GM12878 (cell line): ENCODE measurements around the gene ZCCHC9. TPM values are rescaled to one million over a fixed set of nuclear protein-coding genes. Genes with fewer than 3 reads are reported as not detected.

ENCODE experiments used
- ATAC-seq: fragments of 200-7000 bp; cut with Tn5 transposase; 3 replicates; pipeline ENCODE4 v1.9.1; 2020; ENCODE audit warnings: mild to moderate bottlenecking, moderate library complexity
- BruUV-seq: library from RNA; stranded (reverse); fragments of 400-500 nt; replicated peaks from 2 replicates; lab custom pipeline; 2021; lab: Mats Ljungman, UMichigan
- CTCF ChIA-PET: fragments of 300-600 bp; sonication (Branson Sonifier 250); formaldehyde crosslinking; extraction: SDS; loops from one replicate; lab custom pipeline; 2021; ENCODE audit warnings: inconsistent platforms; lab: Yijun Ruan, JAX
- POLR2A ChIA-PET: fragments of 350-600 bp; formaldehyde crosslinking; extraction: SDS; loops from one replicate; lab custom pipeline; 2021; ENCODE audit warnings: inconsistent platforms; lab: Charles Lee
- RAD21 ChIA-PET: fragments of 300-600 bp; sonication (Branson Sonifier 250); formaldehyde crosslinking; loops from one replicate; lab custom pipeline; 2023; ENCODE audit warnings: antibody characterized with exemption; ENCODE audit not compliant: unreplicated experiment; lab: Charles Lee
- SMC1A ChIA-PET: fragments of 300-600 bp; sonication (Branson Sonifier 250); formaldehyde crosslinking; loops from one replicate; lab custom pipeline; 2023; ENCODE audit not compliant: unreplicated experiment, uncharacterized antibody; lab: Charles Lee
- DNase-seq: peaks from one replicate; pipeline ENCODE4 v3.0.0-alpha.2; 2011; ENCODE audit warnings: low read depth, low spot score
- FAIRE-seq: peaks from 3 replicates; lab custom pipeline; 2011; peaks lifted over from hg19 to GRCh38; lab: Jason Lieb, UNC
- H2AFZ ChIP-seq: 2 replicates; pipeline ENCODE4 v1.6.0; 2011; ENCODE audit warnings: low read depth, low read length, control low read depth; ENCODE audit not compliant: control insufficient read depth
- H3K27ac ChIP-seq: 2 replicates; pipeline ENCODE4 v1.5.1; 2011; ENCODE audit warnings: control low read depth; ENCODE audit not compliant: control insufficient read depth, insufficient read depth
- H3K27me3 ChIP-seq, 2 experiments: replicated peaks in 1 of 2; 2 replicates each; pipeline versions ENCODE4 v1.6.0 to v1.6.1; 2011; ENCODE audit warnings: low read length in 1 of 2; ENCODE audit not compliant: control insufficient read depth in 2 of 2, insufficient read depth in 2 of 2
- H3K36me3 ChIP-seq, 2 experiments: 2 replicates each; pipeline ENCODE4 v1.5.1; 2011; ENCODE audit warnings: low read length in 1 of 2; ENCODE audit not compliant: control insufficient read depth in 2 of 2, insufficient read depth in 2 of 2
- H3K4me1 ChIP-seq: 2 replicates; pipeline ENCODE4 v1.6.1; 2011; ENCODE audit warnings: mild to moderate bottlenecking, low read length, moderate library complexity, mixed read lengths; ENCODE audit not compliant: control insufficient read depth, insufficient read depth
- H3K4me2 ChIP-seq: 2 replicates; pipeline ENCODE4 v1.6.0; 2011; ENCODE audit warnings: control low read depth; ENCODE audit not compliant: control insufficient read depth, insufficient read depth
- H3K4me3 ChIP-seq: fragments of 200-600 bp; sonication (generic); 2 replicates; pipeline ENCODE4 v1.5.1; 2016
- H3K79me2 ChIP-seq: 2 replicates; pipeline ENCODE4 v1.6.0; 2011; ENCODE audit warnings: low read length; ENCODE audit not compliant: control insufficient read depth, insufficient read depth
- H3K9ac ChIP-seq: 2 replicates; pipeline ENCODE4 v1.8.0; 2011; ENCODE audit warnings: low read length, control low read depth, mixed read lengths; ENCODE audit not compliant: control insufficient read depth, insufficient read depth
- H3K9me3 ChIP-seq: replicated peaks from 3 replicates; pipeline ENCODE4 v1.5.1; 2011; ENCODE audit warnings: mild to moderate bottlenecking, low read length; ENCODE audit not compliant: control insufficient read depth, insufficient read depth
- H4K20me1 ChIP-seq: 2 replicates; pipeline ENCODE4 v1.6.0; 2011; ENCODE audit not compliant: control insufficient read depth, insufficient read depth
- BCL3 ChIP-seq: IDR thresholded peaks from 2 replicates; pipeline ENCODE4 v1.6.1; 2011; ENCODE audit warnings: borderline replicate concordance, low read depth, mild to moderate bottlenecking, moderate library complexity, low read length; ENCODE audit not compliant: insufficient read depth, poor library complexity, severe bottlenecking
- BRCA1 ChIP-seq: IDR thresholded peaks from 2 replicates; pipeline ENCODE4 v1.6.1; 2011; ENCODE audit warnings: low read depth, low read length, improper control_type of control experiment
- CREB1 ChIP-seq: IDR thresholded peaks from 2 replicates; pipeline ENCODE4 v1.6.1; 2012; ENCODE audit warnings: low read depth, mild to moderate bottlenecking, inconsistent platforms
- FOXK2 ChIP-seq: fragments of 450-650 bp; IDR thresholded peaks from 2 replicates; pipeline ENCODE4 v1.6.1; 2017; ENCODE audit warnings: mild to moderate bottlenecking, moderate library complexity
- HDAC6 ChIP-seq: fragments of 200-600 bp; sonication (generic); IDR thresholded peaks from one replicate; pipeline ENCODE4 v1.8.0; 2017; ENCODE audit warnings: antibody characterized with exemption; ENCODE audit not compliant: unreplicated experiment
- IKZF1 ChIP-seq: fragments of 450-650 bp; conservative IDR thresholded peaks from 2 replicates; pipeline ENCODE4 v1.6.1; 2017; ENCODE audit warnings: antibody characterized with exemption, mild to moderate bottlenecking
- IKZF2 ChIP-seq, 2 experiments: fragments of 450-650 bp; IDR thresholded peaks; 2 replicates each; pipeline ENCODE4 v1.6.1; 2017; ENCODE audit warnings: mild to moderate bottlenecking in 2 of 2, moderate library complexity in 2 of 2
- IRF4 ChIP-seq: IDR thresholded peaks from 2 replicates; pipeline ENCODE4 v1.6.1; 2011; ENCODE audit warnings: low read depth, low read length
- MYC ChIP-seq: IDR thresholded peaks from 2 replicates; pipeline ENCODE4 v1.6.1; 2011; ENCODE audit warnings: mild to moderate bottlenecking, low read length, moderate library complexity, inconsistent platforms; ENCODE audit not compliant: insufficient read depth, insufficient replicate concordance, insufficient read length, severe bottlenecking
- NFIC ChIP-seq: IDR thresholded peaks from 2 replicates; pipeline ENCODE4 v1.6.1; 2012; ENCODE audit warnings: low read depth, mild to moderate bottlenecking, inconsistent platforms, low read length, moderate library complexity
- PBX3 ChIP-seq: IDR thresholded peaks from 2 replicates; pipeline ENCODE4 v1.6.1; 2011; ENCODE audit warnings: mild to moderate bottlenecking, low read depth, low read length, moderate library complexity; ENCODE audit not compliant: insufficient replicate concordance
- SIN3A ChIP-seq: IDR thresholded peaks from 2 replicates; pipeline ENCODE4 v1.6.1; 2012; ENCODE audit warnings: low read depth, low read length, improper control_type of control experiment
- SMARCA5 ChIP-seq: fragments of 450-650 bp; IDR thresholded peaks from 2 replicates; pipeline ENCODE4 v1.6.1; 2017; ENCODE audit warnings: mild to moderate bottlenecking
- TCF7 ChIP-seq: IDR thresholded peaks from 2 replicates; pipeline ENCODE4 v1.6.1; 2014; ENCODE audit warnings: antibody characterized with exemption, borderline replicate concordance
- YBX1 ChIP-seq: fragments of 450-650 bp; IDR thresholded peaks from 2 replicates; pipeline ENCODE4 v1.6.1; 2016; ENCODE audit warnings: antibody characterized with exemption
- ZNF622 ChIP-seq: fragments of 450-650 bp; IDR thresholded peaks from 2 replicates; pipeline ENCODE4 v1.6.1; 2017; ENCODE audit warnings: mild to moderate bottlenecking, inconsistent platforms
- in situ Hi-C: fragments of 300-500 bp; cut with MboI; formaldehyde crosslinking; loops from 9 replicates; pipeline ENCODE4 v1.14.3; 2018; ENCODE audit warnings: mixed read lengths
- intact Hi-C: fragments of 100-400 bp; cut with micrococcal nuclease; formaldehyde crosslinking; loops from one replicate; pipeline ENCODE4 v1.14.2; 2022; ENCODE audit not compliant: unreplicated experiment
- polyA plus RNA-seq, 11 experiments: library from polyadenylated mRNA; depleted of rRNA in 4 of 11; unstranded in 6 of 11; stranded (reverse) in 5 of 11; fragments of >200 nt; fragmentation: Nextera tagmentation in 4 of 11; fragmentation: Illumina TruSeq in 1 of 11; extraction: Ambion mirVana in 4 of 11; extraction: Trizol in 1 of 11; gene quantifications; 1 replicate in 1 of 11; 2 replicates in 10 of 11; pipeline versions ENCODE4 v1.2.1 to v1.2.3, GENCODE V29; 2011 to 2016; ENCODE audit warnings: inconsistent platforms in 2 of 11, missing spikeins in 2 of 11, low read depth in 1 of 11
- total RNA-seq, 4 experiments: library from RNA; depleted of rRNA in 3 of 4; stranded (reverse); fragments of >200 nt in 3 of 4; fragmentation: Illumina TruSeq in 1 of 4; extraction: Trizol in 1 of 4; gene quantifications; 2 replicates each; pipeline versions ENCODE4 v1.2.1 to v1.2.3, GENCODE V29; 2013 to 2021

Gene ZCCHC9
- total and polyA plus RNA-seq, 10 of the 15 experiments (the other 5 are each of a cell fraction or from before 2014, with no cell fraction given): 22.0 to 57.7 (median 34.5) TPM

- ChIA-PET SMC1A (no interaction called here), POLR2A (no interaction called here), CTCF (no interaction called here), RAD21 (no interaction called here)
- intact Hi-C loops: no loop called here
- Histone ChIP-seq H4K20me1 (no peaks in the 10 kb centered on the region), H3K36me3 (no peaks in the 10 kb centered on the region), H3K4me2 (no peak overlapping the region), H3K79me2 (no peaks in the 10 kb centered on the region), H3K4me3 (no peak overlapping the region), H3K9ac (no peak overlapping the region), H3K4me1 (no peaks in the 10 kb centered on the region; the same call in 1 of the 2 replicates), H2AFZ (no peak overlapping the region), H3K27ac (no peak overlapping the region)
- no peak for ATAC-seq
- TF ChIP-seq HDAC6 (no peak), IRF4 (no peak), NFIC (no peak), MYC (no peak), IKZF2 (IDR thresholded peaks at IDR 0.05) (no peak), BCL3 (no peak), SIN3A (no peak), SMARCA5 (no peak), FOXK2 (no peak), YBX1 (no peak), ZNF622 (no peak), TCF7 (no peak), CREB1 (no peak), PBX3 (no peak), BRCA1 (no peak), IKZF1 (no peak)
- TF ChIP-seq, all 136 proteins: peak for 0
- H3K27me3 ChIP-seq: no peaks in the 10 kb centered on the region
- in situ Hi-C loops: no loop called here
- H3K9me3 ChIP-seq: no peaks in the 10 kb centered on the region; the same call in 1 of the 3 replicates
- FAIRE-seq: no peak
- DNase-seq: no peak
- no TSS peak for BruUV-seq
These were observed 36.3 kb upstream of the ZCCHC9 start for GRCh38 chr5:81265101-81265500.
